ENCODE data around the gene UGGT2.

UGGT2 gene

DNA sequence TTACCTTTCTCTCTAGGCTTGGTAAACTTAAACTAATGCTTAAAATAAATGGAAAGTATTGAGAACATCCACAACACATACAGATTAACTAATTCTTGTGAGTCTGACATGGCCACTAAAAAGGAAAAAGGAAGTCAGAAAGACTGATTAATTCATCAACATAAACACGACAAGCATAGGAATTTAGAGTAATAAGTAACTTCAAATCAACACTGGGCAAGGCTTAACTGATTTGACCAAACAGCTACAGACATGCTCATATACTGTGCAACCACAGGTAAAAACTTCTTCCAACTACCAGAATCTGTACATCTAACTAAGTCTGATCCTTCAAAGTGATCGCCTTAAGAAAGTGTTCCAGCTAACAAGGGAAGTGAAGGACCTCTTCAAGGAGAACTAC, 20.5 kb downstream of the UGGT2 start:
- no peaks in the 10 kb centered on the region for H3F3A ChIP-seq (ENCODE audit: insufficient read depth, low read length)
- H3K27me3 ChIP-seq (ENCODE audit: insufficient read depth, low read length): no peaks in the 10 kb centered on the region
- no peak for TF ChIP-seq EZH2 (IDR thresholded peaks at IDR 0.05; ENCODE audit: borderline replicate concordance, low read length)
- TF ChIP-seq, protein P1, sequence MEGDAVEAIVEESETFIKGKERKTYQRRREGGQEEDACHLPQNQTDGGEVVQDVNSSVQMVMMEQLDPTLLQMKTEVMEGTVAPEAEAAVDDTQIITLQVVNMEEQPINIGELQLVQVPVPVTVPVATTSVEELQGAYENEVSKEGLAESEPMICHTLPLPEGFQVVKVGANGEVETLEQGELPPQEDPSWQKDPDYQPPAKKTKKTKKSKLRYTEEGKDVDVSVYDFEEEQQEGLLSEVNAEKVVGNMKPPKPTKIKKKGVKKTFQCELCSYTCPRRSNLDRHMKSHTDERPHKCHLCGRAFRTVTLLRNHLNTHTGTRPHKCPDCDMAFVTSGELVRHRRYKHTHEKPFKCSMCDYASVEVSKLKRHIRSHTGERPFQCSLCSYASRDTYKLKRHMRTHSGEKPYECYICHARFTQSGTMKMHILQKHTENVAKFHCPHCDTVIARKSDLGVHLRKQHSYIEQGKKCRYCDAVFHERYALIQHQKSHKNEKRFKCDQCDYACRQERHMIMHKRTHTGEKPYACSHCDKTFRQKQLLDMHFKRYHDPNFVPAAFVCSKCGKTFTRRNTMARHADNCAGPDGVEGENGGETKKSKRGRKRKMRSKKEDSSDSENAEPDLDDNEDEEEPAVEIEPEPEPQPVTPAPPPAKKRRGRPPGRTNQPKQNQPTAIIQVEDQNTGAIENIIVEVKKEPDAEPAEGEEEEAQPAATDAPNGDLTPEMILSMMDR (IDR thresholded peaks at IDR 0.05; ENCODE audit: low read length): no peak
- peaks cover 14% of the 10 kb centered on the region for H3K9me3 ChIP-seq (ENCODE audit: low read length)
- no peak overlapping the region for H3K9ac ChIP-seq (ENCODE audit: low read length)
- H3K9me2 ChIP-seq (ENCODE audit: low read depth, low read length): no peaks in the 10 kb centered on the region
- no peak overlapping the region for H2AFZ ChIP-seq (ENCODE audit: low read length)
- no peak overlapping the region for H3K4me2 ChIP-seq (ENCODE audit: low read length)
- no peaks in the 10 kb centered on the region for H4K20me1 ChIP-seq (ENCODE audit: insufficient read depth, low read length)
- H3K36me3 ChIP-seq (ENCODE audit: insufficient read depth, low read length): peaks cover 12% of the 10 kb centered on the region
- H3K4me3 ChIP-seq (ENCODE audit: low read depth, low read length, poor library complexity, severe bottlenecking): no peak overlapping the region
- no peak overlapping the region for H3K27ac ChIP-seq (ENCODE audit: low read depth, low read length, poor library complexity, severe bottlenecking)
- peaks cover 19% of the 10 kb centered on the region for H3K79me2 ChIP-seq (ENCODE audit: insufficient read depth, low read length)
- H3K4me1 ChIP-seq (ENCODE audit: insufficient read depth, low read length, severe bottlenecking): no peaks in the 10 kb centered on the region

GRCh38 chr13:96029002-96029401, 24.2 kb downstream of the UGGT2 start:
- Histone ChIP-seq H3K27ac (ENCODE audit: low read depth, low read length, poor library complexity, severe bottlenecking) (no peak overlapping the region), H3K9me3 (ENCODE audit: low read length) (peaks cover 5% of the 10 kb centered on the region), H3K9me2 (ENCODE audit: low read depth, low read length) (no peaks in the 10 kb centered on the region), H3F3A (ENCODE audit: insufficient read depth, low read length) (no peaks in the 10 kb centered on the region), H4K20me1 (ENCODE audit: insufficient read depth, low read length) (no peaks in the 10 kb centered on the region), H3K27me3 (ENCODE audit: insufficient read depth, low read length) (no peaks in the 10 kb centered on the region), H2AFZ (ENCODE audit: low read length) (no peak overlapping the region), H3K9ac (ENCODE audit: low read length) (no peak overlapping the region), H3K79me2 (ENCODE audit: insufficient read depth, low read length) (0 out of 2 replicates have a peak, but pooled peaks cover 8% of the 10 kb centered on the region), H3K4me2 (ENCODE audit: low read length) (no peak overlapping the region), H3K4me1 (ENCODE audit: insufficient read depth, low read length, severe bottlenecking) (no peaks in the 10 kb centered on the region), H3K4me3 (ENCODE audit: low read depth, low read length, poor library complexity, severe bottlenecking) (no peak overlapping the region), H3K36me3 (ENCODE audit: insufficient read depth, low read length) (peaks cover 15% of the 10 kb centered on the region)
- TF ChIP-seq, protein P1 (IDR thresholded peaks at IDR 0.05; ENCODE audit: low read length): no peak
- no peak for TF ChIP-seq EZH2 (IDR thresholded peaks at IDR 0.05; ENCODE audit: borderline replicate concordance, low read length)

- no peak overlapping the region for H3K4me2 ChIP-seq (ENCODE audit: low read length)
- peaks cover 20% of the 10 kb centered on the region; the same call in 1 of the 2 replicates for H3K36me3 ChIP-seq (ENCODE audit: insufficient read depth, low read length)
- H3K4me1 ChIP-seq (ENCODE audit: insufficient read depth, low read length, severe bottlenecking): no peaks in the 10 kb centered on the region
- H2AFZ ChIP-seq (ENCODE audit: low read length): no peak overlapping the region
- no peak overlapping the region for H3K4me3 ChIP-seq (ENCODE audit: low read depth, low read length, poor library complexity, severe bottlenecking)
- 0 out of 2 replicates have a peak, but pooled peaks cover 3% of the 10 kb centered on the region for H3K79me2 ChIP-seq (ENCODE audit: insufficient read depth, low read length)
- H3K27me3 ChIP-seq (ENCODE audit: insufficient read depth, low read length): no peaks in the 10 kb centered on the region
- no peaks in the 10 kb centered on the region for H3K9me3 ChIP-seq (ENCODE audit: low read length)
- no peaks in the 10 kb centered on the region for H4K20me1 ChIP-seq (ENCODE audit: insufficient read depth, low read length)
- TF ChIP-seq, protein P1 (IDR thresholded peaks at IDR 0.05; ENCODE audit: low read length): no peak
- TF ChIP-seq EZH2 (IDR thresholded peaks at IDR 0.05; ENCODE audit: borderline replicate concordance, low read length): no peak
- no peak overlapping the region for H3K9ac ChIP-seq (ENCODE audit: low read length)
- no peaks in the 10 kb centered on the region for H3F3A ChIP-seq (ENCODE audit: insufficient read depth, low read length)
- no peak overlapping the region for H3K27ac ChIP-seq (ENCODE audit: low read depth, low read length, poor library complexity, severe bottlenecking)
- no peaks in the 10 kb centered on the region for H3K9me2 ChIP-seq (ENCODE audit: low read depth, low read length)
Observed at GRCh38 chr13:96027496-96027895, 25.7 kb downstream of the UGGT2 start.

All from OCI-LY1 (cell line).